ENCODE data around the gene MMP14.

DNA sequence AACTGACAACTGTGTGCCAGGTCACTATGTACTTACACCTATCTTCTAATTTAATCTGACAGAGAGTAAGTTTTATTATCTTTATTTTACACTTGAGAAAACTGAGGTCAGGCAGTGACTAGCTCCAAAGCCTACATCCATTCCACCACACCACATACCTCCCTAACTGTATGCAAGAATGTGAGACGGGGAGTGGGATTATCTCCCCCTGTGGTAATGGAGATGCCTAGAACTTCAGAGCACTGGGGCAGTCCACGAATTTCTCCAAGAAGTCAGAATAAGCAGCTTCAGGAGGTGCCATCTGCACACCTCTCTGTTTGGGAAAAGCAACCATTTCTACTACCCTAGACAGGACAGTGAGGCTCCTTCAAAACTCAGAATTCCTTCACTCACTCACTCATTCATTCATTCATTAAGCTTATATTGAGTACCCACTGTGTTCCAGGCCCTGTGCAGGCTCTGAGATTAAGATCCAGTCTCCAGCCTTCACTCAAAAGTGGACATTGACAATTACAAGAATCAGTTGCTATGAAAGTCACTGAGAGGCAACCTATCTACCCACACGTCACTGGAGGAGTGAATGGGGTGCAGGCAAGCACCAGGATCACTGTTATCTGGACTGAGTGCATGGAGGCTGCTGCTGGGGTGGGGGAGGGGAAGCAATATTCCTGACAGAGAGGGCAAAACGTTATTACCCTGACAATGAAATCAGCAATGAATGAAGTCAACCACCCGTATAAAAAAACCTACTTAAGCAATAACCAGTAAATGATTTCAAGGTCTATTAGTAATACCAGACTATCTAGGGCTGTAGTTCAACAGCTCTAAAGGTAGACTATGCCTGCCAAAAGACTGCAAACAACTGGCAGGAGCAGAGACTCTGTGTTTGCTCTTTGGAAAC is 39.1 kb upstream of the MMP14 start:
- TF ChIP-seq POLR2A (IDR thresholded peaks at IDR 0.05) (no peak), POLR2AphosphoS5 (IDR thresholded peaks at IDR 0.05; ENCODE audit: insufficient read depth in 1 of 2, low read depth in 1 of 2) (no peak)
- TF ChIP-seq, protein P1, sequence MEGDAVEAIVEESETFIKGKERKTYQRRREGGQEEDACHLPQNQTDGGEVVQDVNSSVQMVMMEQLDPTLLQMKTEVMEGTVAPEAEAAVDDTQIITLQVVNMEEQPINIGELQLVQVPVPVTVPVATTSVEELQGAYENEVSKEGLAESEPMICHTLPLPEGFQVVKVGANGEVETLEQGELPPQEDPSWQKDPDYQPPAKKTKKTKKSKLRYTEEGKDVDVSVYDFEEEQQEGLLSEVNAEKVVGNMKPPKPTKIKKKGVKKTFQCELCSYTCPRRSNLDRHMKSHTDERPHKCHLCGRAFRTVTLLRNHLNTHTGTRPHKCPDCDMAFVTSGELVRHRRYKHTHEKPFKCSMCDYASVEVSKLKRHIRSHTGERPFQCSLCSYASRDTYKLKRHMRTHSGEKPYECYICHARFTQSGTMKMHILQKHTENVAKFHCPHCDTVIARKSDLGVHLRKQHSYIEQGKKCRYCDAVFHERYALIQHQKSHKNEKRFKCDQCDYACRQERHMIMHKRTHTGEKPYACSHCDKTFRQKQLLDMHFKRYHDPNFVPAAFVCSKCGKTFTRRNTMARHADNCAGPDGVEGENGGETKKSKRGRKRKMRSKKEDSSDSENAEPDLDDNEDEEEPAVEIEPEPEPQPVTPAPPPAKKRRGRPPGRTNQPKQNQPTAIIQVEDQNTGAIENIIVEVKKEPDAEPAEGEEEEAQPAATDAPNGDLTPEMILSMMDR (IDR thresholded peaks at IDR 0.05): no peak

Measured in vagina (tissue), 2 donors.